Measurements from ENCODE around the gene FIGLA. TPM values are rescaled to one million over a fixed set of nuclear protein-coding genes. Genes with fewer than 3 reads are reported as not detected.

Gene FIGLA
- total RNA-seq, 1 experiment from 2014 or later: not detected

- no peak for TF ChIP-seq EZH2 (IDR thresholded peaks at IDR 0.05; ENCODE audit: low read depth)
- no peak for TF ChIP-seq CTCF (conservative IDR thresholded peaks at IDR 0.05)
- intact Hi-C loops (cut with micrococcal nuclease; ENCODE audit: unreplicated experiment): no loop called here
- H3F3A ChIP-seq (ENCODE audit: insufficient read depth, low read depth): no peaks in the 10 kb centered on the region
These were observed 5.8 kb upstream of the FIGLA start for GRCh38 chr2:70796262-70796661.

DNA sequence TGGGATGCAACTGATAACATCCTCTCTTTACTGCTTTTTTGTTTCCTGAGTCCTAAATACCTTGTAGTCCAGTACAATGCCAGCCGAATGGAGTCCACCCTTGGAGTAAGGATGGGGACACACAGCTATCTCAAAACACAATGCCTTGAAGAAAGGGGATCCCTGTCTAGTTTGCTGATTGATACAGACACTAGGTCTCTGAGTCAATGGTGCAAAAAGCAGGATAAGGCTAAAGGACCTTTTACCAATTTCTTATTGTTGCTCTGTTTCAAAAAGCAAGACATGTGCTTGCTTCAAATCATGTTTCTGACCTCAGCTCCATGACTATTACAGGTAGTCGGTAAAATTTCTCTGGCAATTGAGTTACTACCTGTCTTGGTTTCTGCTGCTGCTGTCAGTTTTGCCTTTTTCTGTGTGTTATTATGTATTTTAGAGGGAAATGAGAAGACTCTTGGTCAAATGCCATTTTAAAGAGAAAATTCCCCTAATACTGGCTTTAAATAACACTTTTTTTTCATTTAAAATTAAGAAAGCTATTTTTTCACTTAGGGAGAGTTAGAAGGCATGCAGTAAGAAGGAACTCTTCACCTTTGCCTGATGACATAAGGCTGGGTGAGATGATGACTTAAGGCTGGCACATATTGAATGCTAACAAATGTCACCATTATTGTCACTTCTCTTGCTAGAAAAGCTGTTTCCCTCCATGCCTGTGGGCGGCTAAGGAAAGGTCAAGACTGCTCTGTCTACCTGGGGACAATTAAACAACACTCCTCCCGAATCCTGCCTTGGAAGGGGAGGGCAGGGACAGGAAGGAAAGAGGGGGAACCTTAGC lies 4.9 kb upstream of the FIGLA start:
- Histone ChIP-seq H3K27ac (no peak overlapping the region), H3K4me1 (replicated peaks; ENCODE audit: insufficient read depth) (no peaks in the 10 kb centered on the region), H2AFZ (no peak overlapping the region), H3F3A (ENCODE audit: insufficient read depth, low read depth) (no peaks in the 10 kb centered on the region), H3K27me3 (ENCODE audit: insufficient read depth, low read depth) (peaks cover 30% of the 10 kb centered on the region), H3K36me3 (ENCODE audit: low read depth) (no peaks in the 10 kb centered on the region), H3K9me3 (ENCODE audit: insufficient read depth, low read depth) (no peaks in the 10 kb centered on the region), H3K4me2 (no peak overlapping the region), H3K79me2 (ENCODE audit: low read depth) (no peaks in the 10 kb centered on the region), H4K20me1 (ENCODE audit: insufficient read depth) (no peaks in the 10 kb centered on the region), H3K4me3 (no peak overlapping the region), H3K9me2 (ENCODE audit: insufficient read depth) (no peaks in the 10 kb centered on the region)
- ChIA-PET CTCF (no interaction called here), POLR2A (ENCODE audit: unreplicated experiment) (no interaction called here)
- no TSS peak for BruUV-seq (replicated peaks)
- intact Hi-C loops (cut with micrococcal nuclease; ENCODE audit: unreplicated experiment): no loop called here
- TF ChIP-seq CTCF (conservative IDR thresholded peaks at IDR 0.05) (no peak), EZH2 (IDR thresholded peaks at IDR 0.05; ENCODE audit: low read depth) (no peak)
- DNase-seq: no peak

More at GRCh38 chr2:70796262-70796661, 5.8 kb upstream of the FIGLA start:
- CTCF ChIA-PET: interaction anchor here (0.6 kb wide), 1 partner anchor 27 kb away, joined by 3 read pairs; no protein-coding TSS in a partner anchor
- Histone ChIP-seq H2AFZ (no peak overlapping the region), H3K27me3 (ENCODE audit: insufficient read depth, low read depth) (peaks cover 38% of the 10 kb centered on the region), H3K4me3 (no peak overlapping the region), H3K4me2 (no peak overlapping the region), H3K9me3 (ENCODE audit: insufficient read depth, low read depth) (no peaks in the 10 kb centered on the region), H3K4me1 (replicated peaks; ENCODE audit: insufficient read depth) (no peaks in the 10 kb centered on the region), H3K36me3 (ENCODE audit: low read depth) (no peaks in the 10 kb centered on the region), H3K79me2 (ENCODE audit: low read depth) (no peaks in the 10 kb centered on the region), H3K9me2 (ENCODE audit: insufficient read depth) (no peaks in the 10 kb centered on the region), H3K27ac (no peak overlapping the region), H4K20me1 (ENCODE audit: insufficient read depth) (no peaks in the 10 kb centered on the region)
- no peak for DNase-seq
- POLR2A ChIA-PET (ENCODE audit: unreplicated experiment): no interaction called here
- no TSS peak for BruUV-seq (replicated peaks)

GRCh38 chr2:70793450-70793849 lies 3.0 kb upstream of the FIGLA start:
- BruUV-seq (replicated peaks): no TSS peak
- Histone ChIP-seq H4K20me1 (ENCODE audit: insufficient read depth) (no peaks in the 10 kb centered on the region), H3K9me2 (ENCODE audit: insufficient read depth) (no peaks in the 10 kb centered on the region), H3K4me1 (replicated peaks; ENCODE audit: insufficient read depth) (no peaks in the 10 kb centered on the region), H3K79me2 (ENCODE audit: low read depth) (no peaks in the 10 kb centered on the region), H3K27me3 (ENCODE audit: insufficient read depth, low read depth) (peaks cover 29% of the 10 kb centered on the region), H2AFZ (no peak overlapping the region), H3K4me3 (no peak overlapping the region), H3K4me2 (no peak overlapping the region), H3K36me3 (ENCODE audit: low read depth) (no peaks in the 10 kb centered on the region), H3K27ac (no peak overlapping the region), H3K9me3 (ENCODE audit: insufficient read depth, low read depth) (no peaks in the 10 kb centered on the region), H3F3A (ENCODE audit: insufficient read depth, low read depth) (no peaks in the 10 kb centered on the region)
- TF ChIP-seq CTCF (conservative IDR thresholded peaks at IDR 0.05): no peak
- TF ChIP-seq EZH2 (IDR thresholded peaks at IDR 0.05; ENCODE audit: low read depth): no peak
- ChIA-PET POLR2A (ENCODE audit: unreplicated experiment) (no interaction called here), CTCF (interaction anchor here (0.6 kb wide), 1 partner anchor 59 kb away, joined by 3 read pairs; no protein-coding TSS in a partner anchor)
- no peak for DNase-seq
- intact Hi-C loops (cut with micrococcal nuclease; ENCODE audit: unreplicated experiment): no loop called here
